Psoas muscle (tissue), 8 donors: ENCODE results near the gene GNG7. TPM values are rescaled to one million over a fixed set of nuclear protein-coding genes. Genes with fewer than 3 reads are reported as not detected.

Source experiments
- ATAC-seq, 4 donors: fragments of 200-7000 bp; cut with Tn5 transposase; one replicate each; pipeline ENCODE4 v1.9.1; 2020; ENCODE audit warnings: moderate library complexity in 3 of 4, mild to moderate bottlenecking in 2 of 4
- DNase-seq, 2 donors: peaks; one replicate each; pipeline ENCODE4 v3.0.0-alpha.2; 2020
- H3K27ac ChIP-seq: fragments of 200-600 bp; one replicate; pipeline ENCODE4 v1.8.0; 2022
- H3K27me3 ChIP-seq, 3 donors: fragments of 200-600 bp in 1 of 3; one replicate each; pipeline versions ENCODE4 v1.6.1 to v1.8.0; 2013 to 2022; ENCODE audit warnings: low read length in 2 of 3, mild to moderate bottlenecking in 2 of 3, moderate library complexity in 1 of 3; ENCODE audit not compliant: insufficient read depth in 3 of 3
- H3K36me3 ChIP-seq, 2 donors: fragments of 200-600 bp in 1 of 2; one replicate each; pipeline versions ENCODE4 v1.6.1 to v1.8.0; 2013 to 2022; ENCODE audit warnings: low read depth in 1 of 2, mild to moderate bottlenecking in 1 of 2, moderate library complexity in 1 of 2; ENCODE audit not compliant: insufficient read depth in 1 of 2
- H3K4me1 ChIP-seq: fragments of 200-600 bp; one replicate; pipeline ENCODE4 v1.8.0; 2022
- H3K4me3 ChIP-seq: fragments of 200-600 bp; one replicate; pipeline ENCODE4 v1.8.0; 2022; ENCODE audit warnings: mild to moderate bottlenecking
- H3K9me3 ChIP-seq: fragments of 200-600 bp; one replicate; pipeline ENCODE4 v1.8.0; 2022
- CTCF ChIP-seq: fragments of 200-600 bp; IDR thresholded peaks from one replicate; pipeline ENCODE4 v1.8.0; 2022; ENCODE audit warnings: antibody characterized with exemption
- WGBS, 3 donors: extraction: QIAGEN DNeasy Blood & Tissue Kit; methylation state at CpG; one replicate each; pipeline versions ENCODE4 v1.1.6 to v1.1.7; 2013; 5-methylcytosine and 5-hydroxymethylcytosine counted together
- intact Hi-C, 2 donors: fragments of 100-400 bp; cut with DNase I; formaldehyde crosslinking; loops; one replicate each; pipeline versions ENCODE4 v1.11.0 to v1.14.2; 2022
- polyA plus RNA-seq, 3 donors: library from polyadenylated mRNA; stranded (reverse); fragments of 200-250 nt; gene quantifications; one replicate each; pipeline ENCODE4 v1.2.3, GENCODE V29; 2013
- total RNA-seq, 4 donors: library from RNA; stranded (reverse); fragmentation: NEBNext Ultra II Directional in 2 of 4; extraction: Animal tissue kit (Norgen Biotek cat#: 25700) in 2 of 4; gene quantifications; one replicate each; pipeline versions ENCODE4 v1.2.1 to v1.2.4, GENCODE V29; 2021 to 2023
- donor health status: healthy with polysubstance abuse.
- donor health status: DM: no; HTN: no; CAD: no; lungs with moderate emphysema.
- donor health status: Bipolar disorder and iron deficiency.
- donor health status: healthy.
- donor health status: DM: yes; HTN: yes; CAD: no.
- donor health status: DM: no; HTN: no; CAD: no.
- donor health status: DM: no; HTN: no; CAD: no.
- donor health status: DM: yes; HTN: yes; CAD: no.

Gene GNG7
- total and polyA plus RNA-seq, 7 donors: 0.48 to 5.4 (median 1.2) TPM

GRCh38 chr19:2744113-2744512 is 41.6 kb upstream of the GNG7 start:
- WGBS, 3 donors: 39 to 43% (median 40%) methylated on average over 4 of the region's 4 CpGs
- no peak overlapping the region for H3K4me3 ChIP-seq
- no peaks in the 10 kb centered on the region for H3K9me3 ChIP-seq
- no peak for DNase-seq
- no peak for ATAC-seq
- H3K4me1 ChIP-seq: peaks cover under 1% of the 10 kb centered on the region
- H3K36me3 ChIP-seq: no peaks in the 10 kb centered on the region
- TF ChIP-seq CTCF: no peak
- no peak overlapping the region for H3K27ac ChIP-seq
- intact Hi-C loops: no loop called here
- peaks cover 0 to 3% (median 0%) of the 10 kb centered on the region in 3 donors for H3K27me3 ChIP-seq

GRCh38 chr19:2743099-2743498 is 40.6 kb upstream of the GNG7 start:
- H3K4me3 ChIP-seq: no peak overlapping the region
- peaks cover 3% of the 10 kb centered on the region for H3K4me1 ChIP-seq
- ATAC-seq (no peak), DNase-seq (no peak)
- H3K36me3 ChIP-seq: no peaks in the 10 kb centered on the region
- peaks cover 0 to 3% (median 0%) of the 10 kb centered on the region in 3 donors for H3K27me3 ChIP-seq
- no peak for TF ChIP-seq CTCF
- intact Hi-C loops: no loop called here
- H3K27ac ChIP-seq: no peak overlapping the region
- no peaks in the 10 kb centered on the region for H3K9me3 ChIP-seq
- WGBS, 3 donors: 71 to 73% (median 72%) methylated on average over 8 of the region's 8 CpGs

- Histone ChIP-seq H3K4me1 (peaks cover 3% of the 10 kb centered on the region), H3K9me3 (no peaks in the 10 kb centered on the region), H3K36me3 (peaks cover 10 to 18% of the 10 kb centered on the region in 2 donors), H3K27ac (no peak overlapping the region), H3K27me3 (peaks cover 0 to 3% (median 0%) of the 10 kb centered on the region in 3 donors), H3K4me3 (peak overlapping the region; percentile 96)
- TF ChIP-seq CTCF: no peak
- ATAC-seq: no peak
- intact Hi-C loops: no loop called here
- 41 to 44% (median 44%) methylated on average over 13 of the region's 13 CpGs for WGBS, 3 donors
- DNase-seq: no peak
Observed at GRCh38 chr19:2740314-2740656, 37.8 kb upstream of the GNG7 start.

- Histone ChIP-seq H3K4me3 (peak within 1 kb of the TSS; percentile 96), H3K27ac (peak within 1 kb of the TSS; percentile 72), H3K9me3 (no peaks in the 10 kb centered on the region), H3K4me1 (peaks cover 3% of the 10 kb centered on the region), H3K36me3 (peaks cover 10 to 21% of the 10 kb centered on the region in 2 donors), H3K27me3 (peaks cover 0 to 3% (median 0%) of the 10 kb centered on the region in 3 donors)
- no peak for TF ChIP-seq CTCF
- intact Hi-C loops: no loop called here
- 1 to 2% (median 1%) methylated on average over 47 to 64 of the region's 64 CpGs for WGBS, 3 donors
- ATAC-seq (peak; percentile 100), DNase-seq (peak; percentile 98 to 99)
Observed at GRCh38 chr19:2739602-2740313, 37.3 kb upstream of the GNG7 start, which contains the start of gene SLC39A3. SLC39A3 (minus strand) TSS chr19:2740017; CDS start chr19:2737257, 2,760 bp downstream.
